Neural progenitor cell (in vitro differentiated cells): ENCODE results near the gene ZDHHC14. TPM values are rescaled to one million over a fixed set of nuclear protein-coding genes. Genes with fewer than 3 reads are reported as not detected.
A peak's percentile ranks its signal among the peaks of the same experiment; 100 is the strongest.
"Not testable (repeated sequence)": the region's sequence is repeated elsewhere in the genome, so short reads cannot be mapped to it uniquely, and the experiment has no call there.

Source experiments
- DNase-seq: peaks from one replicate; pipeline ENCODE4 v3.0.0-alpha.2; 2016; ENCODE audit warnings: low spot score
- H2AFZ ChIP-seq: fragments of 200-600 bp; sonication (generic); replicated peaks from 2 replicates; pipeline ENCODE4 v1.6.1; 2016; ENCODE audit warnings: antibody characterized with exemption
- H3F3A ChIP-seq: fragments of 200-600 bp; sonication (generic); 2 replicates; pipeline ENCODE4 v1.6.1; 2016; ENCODE audit warnings: antibody characterized with exemption, low read depth
- H3K27ac ChIP-seq: fragments of 200-600 bp; sonication (generic); 2 replicates; pipeline ENCODE4 v1.5.1; 2016; ENCODE audit warnings: mild to moderate bottlenecking
- H3K27me3 ChIP-seq: fragments of 200-600 bp; sonication (generic); 2 replicates; pipeline ENCODE4 v1.6.1; 2016; ENCODE audit warnings: mild to moderate bottlenecking, moderate library complexity
- H3K36me3 ChIP-seq: fragments of 200-600 bp; sonication (generic); 2 replicates; pipeline ENCODE4 v1.5.1; 2016
- H3K4me1 ChIP-seq: fragments of 200-600 bp; sonication (generic); 2 replicates; pipeline ENCODE4 v1.6.1; 2016; ENCODE audit warnings: mixed run types
- H3K4me2 ChIP-seq: fragments of 200-600 bp; sonication (generic); 2 replicates; pipeline ENCODE4 v1.6.1; 2016
- H3K4me3 ChIP-seq: fragments of 200-600 bp; sonication (generic); 2 replicates; pipeline ENCODE4 v1.5.1; 2016
- H3K79me2 ChIP-seq: fragments of 200-600 bp; sonication (generic); 2 replicates; pipeline ENCODE4 v1.6.1; 2016; ENCODE audit warnings: low read depth
- H3K9ac ChIP-seq: fragments of 200-600 bp; sonication (generic); 2 replicates; pipeline ENCODE4 v1.6.1; 2016
- H3K9me3 ChIP-seq: fragments of 200-600 bp; sonication (generic); 2 replicates; pipeline ENCODE4 v1.5.1; 2016; ENCODE audit warnings: low read depth
- H4K20me1 ChIP-seq: fragments of 200-600 bp; sonication (generic); 2 replicates; pipeline ENCODE4 v1.6.1; 2016; ENCODE audit warnings: low read depth
- H3K27ac Mint-ChIP-seq: 3 replicates; pipeline ENCODE4 v1.8.0; 2021; ENCODE audit warnings: mixed read lengths
- H3K27me3 Mint-ChIP-seq: 2 replicates; pipeline ENCODE4 v1.8.0; 2022; ENCODE audit warnings: low read depth, mild to moderate bottlenecking, inconsistent platforms, moderate library complexity, mixed read lengths; ENCODE audit not compliant: insufficient read depth
- H3K36me3 Mint-ChIP-seq: 3 replicates; pipeline ENCODE4 v1.8.0; 2021; ENCODE audit warnings: mixed read lengths
- H3K4me1 Mint-ChIP-seq: 3 replicates; pipeline ENCODE4 v1.8.0; 2021; ENCODE audit warnings: mixed read lengths
- H3K4me3 Mint-ChIP-seq: 3 replicates; pipeline ENCODE4 v1.8.0; 2021; ENCODE audit warnings: mild to moderate bottlenecking, moderate library complexity, mixed read lengths
- H3K9me3 Mint-ChIP-seq: 3 replicates; pipeline ENCODE4 v1.8.0; 2020; ENCODE audit warnings: mixed read lengths
- EZH2 ChIP-seq: fragments of 200-600 bp; sonication (generic); IDR thresholded peaks from 2 replicates; pipeline ENCODE4 v1.6.1; 2017; ENCODE audit warnings: antibody characterized with exemption, mild to moderate bottlenecking, moderate library complexity
- EZH2phosphoT487 ChIP-seq: fragments of 200-600 bp; sonication (generic); IDR thresholded peaks from 2 replicates; pipeline ENCODE4 v1.6.1; 2017; ENCODE audit warnings: antibody characterized with exemption
- total RNA-seq: library from RNA; depleted of rRNA; stranded (reverse); fragments of >200 nt; gene quantifications from 2 replicates; pipeline ENCODE4 v1.2.3, GENCODE V29; 2015; ENCODE audit warnings: low replicate concordance
- TF ChIP-seq, protein P1 (sequence below): fragments of 200-600 bp; sonication (generic); IDR thresholded peaks from 2 replicates; pipeline ENCODE4 v1.5.1; 2017; ENCODE audit warnings: antibody characterized with exemption, mild to moderate bottlenecking

The ZDHHC14 gene
- total RNA-seq, 1 donor from 2014 or later = 14.5 TPM

DNA sequence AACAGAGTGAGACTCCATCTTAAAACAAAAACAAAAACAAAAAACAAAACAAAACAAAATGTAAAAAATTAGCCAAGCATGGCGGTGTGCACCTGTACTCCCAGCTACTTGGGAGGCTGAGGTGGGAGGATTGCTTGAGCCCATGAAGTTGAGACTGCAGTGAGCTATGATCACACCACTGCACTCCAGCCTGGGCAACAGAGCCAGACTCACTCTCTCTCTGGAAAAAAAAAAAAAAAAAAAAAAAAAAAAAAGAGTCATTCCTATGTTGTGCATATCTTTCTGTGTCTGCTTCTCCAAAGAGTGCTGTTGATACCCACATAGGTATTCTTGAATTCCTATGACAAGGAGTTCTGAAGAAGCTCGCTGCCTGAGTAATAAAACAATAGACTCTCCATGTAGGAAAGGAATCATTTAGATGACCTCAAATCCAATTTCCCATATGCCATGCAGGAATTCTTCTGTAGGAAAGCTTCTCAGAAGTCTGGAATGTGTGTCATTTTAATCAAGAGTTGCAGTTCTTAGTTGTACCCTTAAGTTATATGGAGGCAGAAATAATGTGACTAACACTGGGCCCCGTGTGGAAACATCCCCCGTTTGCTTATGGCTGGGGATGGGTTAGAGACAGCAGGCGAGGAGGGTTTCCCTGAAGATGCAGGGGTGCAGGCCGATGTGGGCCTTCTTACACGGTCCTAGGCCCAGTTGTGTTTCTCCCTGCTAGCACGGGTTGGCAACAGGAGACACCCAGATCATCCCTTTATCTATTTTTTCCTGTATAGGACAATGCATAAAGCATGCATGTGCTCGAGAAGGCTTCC lies 79.4 kb downstream of the ZDHHC14 start:
- Mint-ChIP-seq H3K9me3 (no peaks in the 10 kb centered on the region), H3K4me1 (peaks cover 26% of the 10 kb centered on the region), H3K36me3 (no peaks in the 10 kb centered on the region), H3K27ac (peak overlapping the region; percentile 23), H3K27me3 (peaks cover 3% of the 10 kb centered on the region), H3K4me3 (no peak overlapping the region)
- no peak overlapping the region for H3K9ac ChIP-seq
- no peak overlapping the region for H3K4me3 ChIP-seq
- no peak overlapping the region for H3K27ac ChIP-seq
- no peak for DNase-seq
- H3K79me2 ChIP-seq = no peaks in the 10 kb centered on the region
- H3K4me1 ChIP-seq = peaks cover 35% of the 10 kb centered on the region
- TF ChIP-seq EZH2phosphoT487 (no peak), EZH2 (no peak)
- TF ChIP-seq, protein P1, sequence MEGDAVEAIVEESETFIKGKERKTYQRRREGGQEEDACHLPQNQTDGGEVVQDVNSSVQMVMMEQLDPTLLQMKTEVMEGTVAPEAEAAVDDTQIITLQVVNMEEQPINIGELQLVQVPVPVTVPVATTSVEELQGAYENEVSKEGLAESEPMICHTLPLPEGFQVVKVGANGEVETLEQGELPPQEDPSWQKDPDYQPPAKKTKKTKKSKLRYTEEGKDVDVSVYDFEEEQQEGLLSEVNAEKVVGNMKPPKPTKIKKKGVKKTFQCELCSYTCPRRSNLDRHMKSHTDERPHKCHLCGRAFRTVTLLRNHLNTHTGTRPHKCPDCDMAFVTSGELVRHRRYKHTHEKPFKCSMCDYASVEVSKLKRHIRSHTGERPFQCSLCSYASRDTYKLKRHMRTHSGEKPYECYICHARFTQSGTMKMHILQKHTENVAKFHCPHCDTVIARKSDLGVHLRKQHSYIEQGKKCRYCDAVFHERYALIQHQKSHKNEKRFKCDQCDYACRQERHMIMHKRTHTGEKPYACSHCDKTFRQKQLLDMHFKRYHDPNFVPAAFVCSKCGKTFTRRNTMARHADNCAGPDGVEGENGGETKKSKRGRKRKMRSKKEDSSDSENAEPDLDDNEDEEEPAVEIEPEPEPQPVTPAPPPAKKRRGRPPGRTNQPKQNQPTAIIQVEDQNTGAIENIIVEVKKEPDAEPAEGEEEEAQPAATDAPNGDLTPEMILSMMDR = no peak
- no peak overlapping the region for H3K4me2 ChIP-seq
- no peaks in the 10 kb centered on the region for H3K27me3 ChIP-seq
- no peaks in the 10 kb centered on the region for H3K36me3 ChIP-seq
- H2AFZ ChIP-seq = no peak overlapping the region
- no peaks in the 10 kb centered on the region for H4K20me1 ChIP-seq
- H3K9me3 ChIP-seq = no peaks in the 10 kb centered on the region
- peaks cover 9% of the 10 kb centered on the region for H3F3A ChIP-seq

DNA sequence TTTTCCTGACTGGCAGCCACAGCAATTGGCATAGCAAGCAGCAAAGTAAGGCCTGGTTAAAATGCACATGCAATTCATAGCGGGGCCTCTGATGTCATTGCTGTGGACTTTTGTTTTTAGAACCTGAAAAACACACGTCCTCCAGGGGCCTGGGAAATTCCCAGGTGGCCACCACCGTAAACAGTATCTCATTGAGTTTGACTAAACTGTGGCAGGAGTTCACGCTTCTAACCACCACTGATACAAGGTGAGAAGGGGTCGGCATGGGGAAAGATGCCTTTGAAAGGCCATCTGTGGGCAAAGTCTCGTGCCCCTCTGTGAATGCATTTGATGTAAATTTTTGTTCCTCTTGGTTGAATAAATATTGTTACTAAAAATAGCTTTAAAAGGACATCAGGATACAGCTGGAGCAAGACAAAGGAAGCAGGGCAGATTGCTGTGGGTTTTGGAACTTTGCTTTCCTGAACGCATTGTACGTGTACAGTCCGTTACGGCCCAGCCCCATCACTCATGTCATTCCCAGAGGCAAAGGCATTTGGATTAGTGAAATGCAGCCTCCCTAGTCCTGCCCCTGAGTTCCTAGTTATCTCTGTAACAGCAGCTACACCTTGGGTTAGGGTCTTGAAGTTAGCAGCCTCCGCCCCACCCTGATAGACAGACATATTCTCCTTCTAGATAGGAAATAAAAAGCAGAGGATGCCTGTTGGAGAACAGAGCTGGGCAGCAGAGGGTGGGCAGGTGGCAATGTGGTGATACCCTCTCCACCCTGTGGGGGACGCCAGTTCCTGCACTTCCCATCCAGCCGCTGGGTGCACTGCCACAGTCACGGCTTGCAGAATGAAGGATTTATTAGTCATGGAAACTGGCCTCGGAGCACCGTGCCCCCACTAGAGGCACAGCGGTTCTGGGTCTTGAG lies 80.3 kb downstream of the ZDHHC14 start:
- H3K4me2 ChIP-seq = no peak overlapping the region
- TF ChIP-seq, protein P1 = peak; percentile 39
- no peak for TF ChIP-seq EZH2
- no peak overlapping the region for H3K9ac ChIP-seq
- peaks cover under 1% of the 10 kb centered on the region for H3F3A ChIP-seq
- Mint-ChIP-seq H3K4me3 (no peak overlapping the region), H3K9me3 (no peaks in the 10 kb centered on the region), H3K27me3 (no peaks in the 10 kb centered on the region), H3K36me3 (no peaks in the 10 kb centered on the region), H3K27ac (no peak overlapping the region), H3K4me1 (peaks cover 19% of the 10 kb centered on the region)
- DNase-seq = peak; percentile 41
- no peak overlapping the region for H3K4me3 ChIP-seq
- H4K20me1 ChIP-seq = no peaks in the 10 kb centered on the region
- H3K36me3 ChIP-seq = no peaks in the 10 kb centered on the region
- H2AFZ ChIP-seq = no peak overlapping the region
- no peaks in the 10 kb centered on the region for H3K27me3 ChIP-seq
- peaks cover 29% of the 10 kb centered on the region for H3K4me1 ChIP-seq
- no peak overlapping the region for H3K27ac ChIP-seq
- H3K79me2 ChIP-seq = no peaks in the 10 kb centered on the region
- H3K9me3 ChIP-seq = no peaks in the 10 kb centered on the region

DNA sequence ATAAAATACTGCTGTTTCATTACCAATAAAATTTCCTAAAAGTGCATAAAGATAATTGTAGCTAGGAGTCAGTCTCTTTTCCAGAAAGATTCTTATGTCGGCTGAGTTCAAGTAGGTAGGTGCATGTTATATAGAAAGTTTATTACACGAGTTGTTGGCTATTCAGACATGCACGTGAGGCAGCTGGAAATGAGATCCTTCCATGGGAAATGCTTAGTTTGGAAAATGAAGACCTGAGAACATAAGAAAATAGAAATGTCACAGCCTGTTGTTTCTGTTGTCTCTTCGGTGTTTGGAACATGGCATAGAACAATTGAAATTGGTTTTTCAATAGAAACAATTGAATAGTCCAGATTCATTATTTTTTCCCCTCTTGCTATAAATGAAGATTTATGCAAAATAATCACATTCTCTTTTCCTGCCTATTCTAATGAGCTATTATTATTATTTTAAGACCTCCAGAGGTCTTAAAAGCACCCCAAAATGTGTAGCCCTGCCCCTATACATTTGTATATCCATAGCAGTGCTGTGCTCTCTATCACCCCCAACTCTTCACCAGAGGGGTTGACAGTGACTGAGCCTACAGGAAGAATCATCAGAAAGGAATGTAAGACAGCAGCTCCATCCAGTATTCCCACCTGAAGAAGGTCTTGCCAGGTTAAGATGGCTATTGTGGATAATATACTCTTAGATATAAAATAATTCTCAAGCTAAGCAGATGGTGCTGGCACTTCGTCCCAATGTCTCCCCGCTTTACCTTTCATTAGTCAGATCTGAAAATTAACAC lies 82.2 kb downstream of the ZDHHC14 start:
- DNase-seq = no peak
- no peak overlapping the region for H2AFZ ChIP-seq
- H3K36me3 Mint-ChIP-seq = no peaks in the 10 kb centered on the region
- no peak overlapping the region for H3K4me3 Mint-ChIP-seq
- no peaks in the 10 kb centered on the region for H3K79me2 ChIP-seq
- H3K4me1 ChIP-seq = peaks cover 25% of the 10 kb centered on the region
- no peaks in the 10 kb centered on the region for H3K9me3 ChIP-seq
- no peaks in the 10 kb centered on the region for H3K27me3 Mint-ChIP-seq
- no peaks in the 10 kb centered on the region for H4K20me1 ChIP-seq
- H3K9me3 Mint-ChIP-seq = no peaks in the 10 kb centered on the region
- H3K27me3 ChIP-seq = no peaks in the 10 kb centered on the region
- no peak overlapping the region for H3K9ac ChIP-seq
- no peak overlapping the region for H3K27ac ChIP-seq
- no peaks in the 10 kb centered on the region for H3F3A ChIP-seq
- no peak overlapping the region for H3K4me3 ChIP-seq
- no peak overlapping the region for H3K27ac Mint-ChIP-seq
- no peaks in the 10 kb centered on the region for H3K36me3 ChIP-seq
- peak overlapping the region; percentile 4 for H3K4me2 ChIP-seq
- TF ChIP-seq EZH2 (no peak), EZH2phosphoT487 (no peak)
- TF ChIP-seq, protein P1 = no peak
- H3K4me1 Mint-ChIP-seq = peaks cover 16% of the 10 kb centered on the region

DNA sequence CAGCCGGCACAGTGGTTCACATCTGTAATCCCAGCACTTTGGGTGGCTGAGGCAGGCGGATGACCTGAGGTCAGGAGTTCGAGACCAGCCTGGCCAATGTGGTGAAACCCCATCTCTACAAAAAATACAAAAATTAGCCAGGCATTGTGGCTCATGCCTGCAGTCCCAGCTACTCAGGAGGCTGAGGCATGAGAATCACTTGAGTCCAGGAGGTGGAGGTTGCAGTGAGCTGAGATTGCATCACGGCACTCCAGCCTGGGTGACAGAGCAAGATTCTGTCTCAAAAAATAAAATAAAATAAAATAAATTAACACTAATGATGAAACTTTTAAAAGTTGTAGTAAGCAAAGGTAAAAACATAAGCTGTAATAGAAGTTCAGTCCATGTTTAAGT lies 82.7 kb downstream of the ZDHHC14 start:
- H3K4me1 ChIP-seq = peaks cover 25% of the 10 kb centered on the region
- H4K20me1 ChIP-seq, H3K27me3 ChIP-seq, H3K4me2 ChIP-seq, H3K9me3 ChIP-seq, H3K4me3 Mint-ChIP-seq, H3K36me3 Mint-ChIP-seq, H3K36me3 ChIP-seq, H3K4me3 ChIP-seq, DNase-seq, H3K27me3 Mint-ChIP-seq, H3F3A ChIP-seq, H3K27ac Mint-ChIP-seq, H2AFZ ChIP-seq, H3K27ac ChIP-seq, H3K9ac ChIP-seq, H3K79me2 ChIP-seq, H3K9me3 Mint-ChIP-seq: not testable (repeated sequence)
- H3K4me1 Mint-ChIP-seq = peaks cover 16% of the 10 kb centered on the region
